Progenitor cell of endocrine pancreas (in vitro differentiated cells): Measurements from ENCODE around the gene SLC24A5. TPM values are rescaled to one million over a fixed set of nuclear protein-coding genes. Genes with fewer than 3 reads are reported as not detected.

Experiments used
- DNase-seq: peaks from one replicate; pipeline ENCODE4 v3.0.0; 2021; ENCODE audit warnings: low spot score; ENCODE audit not compliant: unreplicated experiment
- H3K27ac Mint-ChIP-seq: 2 replicates; pipeline ENCODE4 v1.8.0; 2021; ENCODE audit warnings: mild to moderate bottlenecking, moderate library complexity, mixed read lengths
- H3K27me3 Mint-ChIP-seq: 2 replicates; pipeline ENCODE4 v1.8.0; 2021; ENCODE audit warnings: mixed read lengths
- H3K36me3 Mint-ChIP-seq: 2 replicates; pipeline ENCODE4 v1.8.0; 2022; ENCODE audit warnings: mixed read lengths; ENCODE audit not compliant: insufficient read depth
- H3K4me1 Mint-ChIP-seq: 2 replicates; pipeline ENCODE4 v1.8.0; 2021; ENCODE audit warnings: low read depth, mixed read lengths
- H3K4me3 Mint-ChIP-seq: 2 replicates; pipeline ENCODE4 v1.8.0; 2021; ENCODE audit warnings: low read depth, mild to moderate bottlenecking, moderate library complexity, mixed read lengths
- H3K9me3 Mint-ChIP-seq: 2 replicates; pipeline ENCODE4 v1.8.0; 2021; ENCODE audit warnings: low read depth, mixed read lengths
- CTCF ChIP-seq: fragments of 200-600 bp; sonication (generic); IDR thresholded peaks from one replicate; pipeline ENCODE4 v1.5.0; 2021; ENCODE audit warnings: antibody characterized with exemption, mild to moderate bottlenecking; ENCODE audit not compliant: unreplicated experiment
- total RNA-seq: library from RNA; stranded (reverse); gene quantifications from 2 replicates; pipeline ENCODE4 v1.2.1, GENCODE V29; 2021

Gene SLC24A5
- total RNA-seq, 1 donor from 2014 or later: not detected

GRCh38 chr15:48177383-48177765 is 56.6 kb downstream of the SLC24A5 start:
- H3K27me3 Mint-ChIP-seq: peaks cover 2% of the 10 kb centered on the region
- H3K36me3 Mint-ChIP-seq: peaks cover 28% of the 10 kb centered on the region
- DNase-seq: no peak
- H3K4me3 Mint-ChIP-seq: peak overlapping the region; percentile 93
- peak overlapping the region; percentile 97 for H3K27ac Mint-ChIP-seq
- peaks cover 10% of the 10 kb centered on the region for H3K4me1 Mint-ChIP-seq
- TF ChIP-seq CTCF: no peak
- peaks cover 28% of the 10 kb centered on the region for H3K9me3 Mint-ChIP-seq

GRCh38 chr15:48177766-48178647 is 57.2 kb downstream of the SLC24A5 start, which contains the start of gene MYEF2:
Gene MYEF2 (minus strand): TSS chr15:48178295. CDS start chr15:48178237, 58 bp downstream.
- peaks cover 10% of the 10 kb centered on the region for H3K4me1 Mint-ChIP-seq
- H3K9me3 Mint-ChIP-seq: peaks cover 21% of the 10 kb centered on the region
- peaks cover 24% of the 10 kb centered on the region for H3K36me3 Mint-ChIP-seq
- peak; percentile 73 for DNase-seq
- peak within 1 kb of the TSS; percentile 97 for H3K27ac Mint-ChIP-seq
- peak within 1 kb of the TSS; percentile 93 for H3K4me3 Mint-ChIP-seq
- H3K27me3 Mint-ChIP-seq: peaks cover 2% of the 10 kb centered on the region
- TF ChIP-seq CTCF: no peak

GRCh38 chr15:48178648-48178931 is 57.8 kb downstream of the SLC24A5 start:
- H3K27me3 Mint-ChIP-seq: peaks cover 2% of the 10 kb centered on the region
- H3K4me3 Mint-ChIP-seq: peak overlapping the region; percentile 93
- H3K36me3 Mint-ChIP-seq: peaks cover 19% of the 10 kb centered on the region
- peaks cover 10% of the 10 kb centered on the region for H3K4me1 Mint-ChIP-seq
- H3K27ac Mint-ChIP-seq: peak overlapping the region; percentile 89
- H3K9me3 Mint-ChIP-seq: peaks cover 16% of the 10 kb centered on the region
- DNase-seq: no peak
- no peak for TF ChIP-seq CTCF

GRCh38 chr15:48182749-48183148 is 62.0 kb downstream of the SLC24A5 start:
- Mint-ChIP-seq H3K36me3 (no peaks in the 10 kb centered on the region), H3K27ac (no peak overlapping the region), H3K9me3 (no peaks in the 10 kb centered on the region), H3K4me1 (no peaks in the 10 kb centered on the region), H3K27me3 (peaks cover 5% of the 10 kb centered on the region), H3K4me3 (no peak overlapping the region)
- no peak for TF ChIP-seq CTCF
- DNase-seq: no peak

- Mint-ChIP-seq H3K27me3 (peaks cover 8% of the 10 kb centered on the region), H3K4me3 (no peak overlapping the region), H3K4me1 (no peaks in the 10 kb centered on the region), H3K9me3 (no peaks in the 10 kb centered on the region), H3K27ac (no peak overlapping the region), H3K36me3 (no peaks in the 10 kb centered on the region)
- TF ChIP-seq CTCF: no peak
- DNase-seq: no peak
Observed at GRCh38 chr15:48185529-48185928, 64.7 kb downstream of the SLC24A5 start.
